Activated CD4-positive, CD25-positive, alpha-beta regulatory T cell treated with anti-CD3 and anti-CD28 coated beads, Interleukin-2, amount 50 U/mL, for 72 hours (primary cell): ENCODE measurements around the gene LRIG2.
"Not testable (repeated sequence)": the region's sequence is repeated elsewhere in the genome, so short reads cannot be mapped to it uniquely, and the experiment has no call there.

Experiments used
- DNase-seq: peaks from one replicate; pipeline ENCODE4 v3.0.0; 2021

Gene LRIG2

DNA sequence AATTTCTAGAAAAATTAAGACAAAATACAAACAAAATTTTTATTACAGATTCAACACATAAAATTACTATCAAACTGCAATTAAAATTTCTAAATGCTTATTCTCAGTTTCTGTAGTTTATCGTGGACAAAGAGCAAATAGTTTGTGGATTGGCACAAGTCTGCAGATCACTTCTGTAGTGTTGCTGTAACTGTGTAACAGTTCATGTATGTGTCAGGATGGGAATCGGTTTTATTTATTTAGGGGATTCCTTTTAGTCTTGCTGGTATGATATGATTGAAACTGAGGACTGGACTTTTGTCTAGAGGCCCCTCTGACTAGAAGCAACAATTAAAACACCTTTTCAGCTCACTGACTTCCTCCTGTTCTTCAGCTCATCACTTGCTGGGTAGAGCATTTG, 60.8 kb downstream of the LRIG2 start:
- DNase-seq: no peak

DNA sequence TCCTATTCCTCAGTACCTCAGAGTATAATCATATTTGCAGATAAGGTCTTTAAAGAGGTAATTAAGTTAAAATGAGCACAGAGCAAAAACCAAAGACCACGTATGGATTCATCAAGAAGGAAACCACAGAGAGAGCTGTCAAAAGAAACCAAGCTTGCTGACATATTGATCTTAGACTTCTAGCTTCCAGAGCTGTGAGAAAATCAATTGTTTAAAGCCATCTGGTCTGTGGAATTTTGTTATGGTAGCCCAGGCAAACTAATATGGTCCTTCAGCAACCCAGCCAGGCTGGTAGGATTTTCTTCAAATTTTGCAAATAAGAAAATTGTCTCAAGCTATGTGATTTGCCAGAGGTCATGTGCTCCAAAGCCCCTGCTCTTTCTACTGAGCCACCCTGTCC, 62.5 kb downstream of the LRIG2 start:
- no peak for DNase-seq

DNA sequence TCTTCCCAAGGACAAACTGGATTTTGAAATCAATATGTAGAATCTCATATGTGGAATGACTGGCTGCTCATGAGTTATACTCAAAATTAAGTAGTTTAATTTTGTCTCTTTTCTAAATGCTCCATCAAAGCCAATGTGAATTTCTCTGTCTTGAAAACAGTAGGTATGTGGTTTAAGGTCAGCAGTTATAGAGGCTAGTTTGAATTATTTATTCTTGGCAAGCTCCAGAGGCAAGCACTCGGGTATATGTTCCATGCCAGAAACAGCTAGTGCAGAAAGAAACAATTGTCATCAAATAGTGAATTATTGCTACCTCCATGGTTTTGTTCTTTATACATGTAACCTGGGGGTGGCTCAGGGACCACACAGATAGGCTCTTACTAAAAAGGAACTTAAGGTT, 63.5 kb downstream of the LRIG2 start:
- no peak for DNase-seq

- no peak for DNase-seq
Measured at GRCh38 chr1:113137563-113137962, 64.6 kb downstream of the LRIG2 start.

DNA sequence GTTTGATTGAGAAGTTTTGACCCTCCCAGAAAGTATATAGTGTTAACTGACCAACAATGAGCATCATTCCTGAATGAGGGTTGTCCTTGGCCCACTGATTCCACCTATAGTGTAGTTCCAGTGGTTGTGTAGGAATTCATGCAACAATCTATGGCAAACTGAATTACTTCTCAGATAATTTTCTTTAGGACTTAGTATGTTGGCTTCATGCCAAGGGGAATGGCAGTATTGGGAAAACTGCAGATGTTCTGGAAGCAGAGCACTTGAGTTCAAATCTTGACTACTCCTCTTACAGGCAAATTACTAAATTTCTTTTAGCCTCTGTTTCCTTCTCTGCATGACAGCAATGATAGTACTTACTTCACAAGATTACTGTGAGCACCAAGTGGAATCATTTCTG, 65.8 kb downstream of the LRIG2 start:
- no peak for DNase-seq

GRCh38 chr1:113140176-113140575, 67.2 kb downstream of the LRIG2 start:
- no peak for DNase-seq

- peak; percentile 36 for DNase-seq
Measured at GRCh38 chr1:113140588-113141446, 67.8 kb downstream of the LRIG2 start.

DNA sequence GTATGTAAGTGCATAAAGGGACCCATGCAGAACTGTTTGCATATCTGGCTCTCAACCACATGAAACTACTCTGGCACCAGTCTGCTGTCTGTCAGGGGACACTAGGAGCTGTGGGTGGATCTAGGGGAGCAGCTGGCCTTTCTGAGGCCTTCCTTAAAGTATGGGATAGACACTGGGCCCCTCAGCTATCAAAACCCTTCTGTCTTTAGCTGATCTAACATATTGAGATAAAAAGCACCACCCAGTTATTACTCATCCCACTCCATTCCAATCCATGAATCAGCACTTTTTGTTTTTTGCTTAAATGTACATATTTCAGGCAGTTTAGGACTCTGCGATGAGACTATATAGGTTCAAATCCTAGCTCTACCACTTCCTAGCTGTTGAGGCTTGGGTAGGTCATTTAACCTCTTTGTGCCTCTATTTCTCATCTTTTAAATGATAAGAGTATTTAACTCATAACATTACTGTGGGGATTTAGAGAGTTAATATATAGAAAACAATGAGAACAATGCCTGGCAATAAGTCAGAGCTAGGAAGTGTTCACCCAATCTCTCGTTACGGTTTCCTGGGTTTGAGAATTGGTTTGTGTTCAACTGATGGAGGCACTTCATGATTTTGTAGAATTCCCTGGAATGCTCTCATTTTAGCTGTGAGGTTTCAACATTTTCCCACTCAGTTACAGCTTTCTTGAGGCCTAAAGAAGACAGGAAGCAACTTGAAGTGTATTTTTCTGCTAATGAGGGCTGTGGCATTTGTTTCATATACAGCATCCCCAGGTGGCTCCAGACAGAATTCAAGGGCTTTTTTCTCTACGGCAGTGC, 68.9 kb downstream of the LRIG2 start:
- DNase-seq: no peak

DNA sequence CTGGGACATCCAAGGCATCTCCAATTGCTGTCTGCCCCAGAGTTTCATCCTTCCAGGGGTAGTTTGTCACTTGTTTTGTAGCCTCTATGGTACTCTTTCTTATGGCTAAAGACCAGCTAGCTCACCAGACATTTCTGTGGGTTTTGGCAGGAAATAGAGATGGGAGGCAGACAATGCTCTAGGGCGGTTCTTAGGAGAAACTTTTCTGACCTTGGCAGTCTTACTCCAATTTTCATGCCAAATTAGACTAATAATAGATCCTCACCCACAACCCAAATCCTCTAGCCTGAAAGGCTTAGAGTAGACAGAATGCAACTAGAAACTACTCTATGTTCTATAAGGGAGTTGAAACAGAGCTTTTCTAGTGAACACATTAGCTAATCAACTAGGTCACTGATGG, 69.8 kb downstream of the LRIG2 start:
- DNase-seq: no peak

DNA sequence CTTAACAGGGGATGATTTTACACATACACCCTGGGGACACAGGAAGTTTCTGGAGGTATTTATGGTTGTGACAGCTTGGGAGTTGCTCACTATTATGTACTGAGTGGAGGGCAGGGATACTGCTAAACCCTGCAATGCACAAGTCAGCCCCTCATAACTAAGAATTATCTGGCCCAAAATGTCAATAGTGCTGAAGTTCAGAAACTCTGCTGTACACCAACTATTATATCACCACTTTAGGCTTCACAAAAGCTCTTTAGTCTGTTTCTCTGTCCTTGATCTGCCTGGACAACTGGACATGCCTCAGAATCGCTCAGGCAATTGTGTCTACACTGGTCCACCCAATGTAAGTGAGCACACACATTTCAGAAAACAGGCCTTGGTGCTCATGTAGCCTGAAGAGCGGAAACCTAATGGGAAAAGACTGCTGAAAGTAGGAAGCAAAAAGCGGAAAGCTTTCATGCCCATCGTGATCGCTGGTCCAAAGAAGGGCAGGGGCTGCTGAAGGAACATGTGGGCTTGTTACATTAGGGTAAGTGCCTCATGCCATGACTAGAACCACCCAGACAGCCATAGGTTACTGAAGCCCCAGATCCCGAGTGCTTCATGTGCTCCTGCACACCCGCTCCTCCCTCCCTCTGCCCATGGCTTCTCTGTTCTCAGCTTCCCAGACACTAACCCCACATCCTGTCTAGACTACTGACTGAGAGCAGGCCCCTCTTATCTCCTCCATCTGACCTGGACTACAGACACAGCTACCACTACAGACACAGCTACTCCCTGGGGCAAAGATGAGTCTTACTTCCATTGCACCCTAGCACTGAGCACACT, 73.5 kb downstream of the LRIG2 start:
- no peak for DNase-seq

GRCh38 chr1:113147073-113147625, 74.2 kb downstream of the LRIG2 start:
- no peak for DNase-seq

GRCh38 chr1:113147826-113148225, 74.8 kb downstream of the LRIG2 start:
- DNase-seq: no peak

DNA sequence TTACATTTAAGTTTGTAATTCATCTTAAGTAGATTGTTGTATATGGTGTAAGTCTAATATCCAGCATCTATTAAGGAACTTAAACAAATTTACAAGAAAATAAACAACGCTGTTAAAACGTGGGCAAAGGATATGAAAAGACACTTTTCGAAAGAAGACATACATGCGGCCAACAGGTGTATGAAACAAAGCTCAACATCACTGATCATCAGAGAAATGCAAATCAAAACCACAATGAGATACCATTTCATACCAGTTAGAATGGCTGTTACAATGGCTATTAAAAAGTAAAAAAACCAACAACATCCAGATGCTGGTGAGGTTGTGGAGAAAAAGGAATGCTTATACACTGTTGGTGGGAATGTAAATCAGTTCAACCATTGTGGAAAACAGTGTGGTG, 77.5 kb downstream of the LRIG2 start:
- DNase-seq: not testable (repeated sequence)

DNA sequence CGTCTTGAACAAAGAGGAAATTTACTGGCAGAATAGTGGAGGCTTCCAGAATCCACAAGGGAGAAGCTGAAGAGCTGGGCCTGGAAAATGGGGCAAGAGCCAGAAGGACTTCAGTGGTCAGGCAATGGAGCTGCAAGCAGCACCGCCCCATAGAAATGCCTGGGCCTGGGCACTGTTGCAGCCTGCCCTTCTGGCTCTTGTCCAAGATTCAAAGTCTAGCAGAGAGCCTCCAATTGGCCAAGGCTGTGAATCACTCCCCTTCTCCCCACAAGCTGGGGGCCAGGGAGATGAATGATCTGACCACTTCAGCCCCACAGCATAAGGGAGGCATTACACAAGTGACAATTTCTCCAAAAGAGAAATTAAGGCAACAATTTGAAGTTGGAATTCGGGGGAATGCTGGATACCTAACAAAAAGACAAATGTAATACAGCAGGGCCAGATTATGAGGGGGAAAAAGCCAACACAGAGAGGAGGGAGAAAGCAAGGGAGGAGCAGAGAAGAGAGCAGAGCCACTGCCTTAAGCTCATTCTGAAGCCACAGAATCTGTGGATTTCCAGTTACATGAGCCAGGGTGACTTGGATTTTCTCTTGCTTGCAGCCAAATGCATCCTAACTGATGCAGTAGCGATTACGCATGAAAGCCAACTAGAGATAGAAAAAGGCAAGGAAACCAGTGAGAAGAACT, 80.3 kb downstream of the LRIG2 start:
- no peak for DNase-seq

GRCh38 chr1:113156368-113156767, 83.4 kb downstream of the LRIG2 start:
- DNase-seq: no peak

- not testable (repeated sequence) for DNase-seq
Measured at GRCh38 chr1:113158743-113159142, 85.7 kb downstream of the LRIG2 start.

GRCh38 chr1:113166473-113166872, 93.5 kb downstream of the LRIG2 start:
- no peak for DNase-seq

GRCh38 chr1:113168946-113169345, 95.9 kb downstream of the LRIG2 start:
- no peak for DNase-seq

DNA sequence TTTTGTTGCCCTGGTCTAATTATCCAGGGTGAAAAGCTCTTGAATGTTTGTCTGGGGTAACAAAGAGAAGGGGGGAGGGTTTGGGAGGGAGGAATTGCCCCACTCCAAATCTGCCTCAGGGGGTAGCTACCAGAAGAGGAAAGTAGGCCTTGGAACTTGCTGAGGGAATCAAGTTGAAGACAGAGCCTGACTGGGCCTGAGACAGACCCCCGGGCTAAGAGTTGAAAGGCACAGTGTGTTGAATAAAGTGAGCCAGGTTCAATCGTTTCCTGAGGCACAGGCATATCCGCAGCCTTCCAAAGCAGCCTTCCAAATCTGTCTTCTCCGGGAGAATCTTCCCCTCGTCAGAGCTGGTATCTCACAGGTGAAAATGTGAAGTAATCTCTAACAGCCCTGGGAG, 96.6 kb downstream of the LRIG2 start:
- DNase-seq: no peak

GRCh38 chr1:113170519-113170918, 97.5 kb downstream of the LRIG2 start:
- no peak for DNase-seq

DNA sequence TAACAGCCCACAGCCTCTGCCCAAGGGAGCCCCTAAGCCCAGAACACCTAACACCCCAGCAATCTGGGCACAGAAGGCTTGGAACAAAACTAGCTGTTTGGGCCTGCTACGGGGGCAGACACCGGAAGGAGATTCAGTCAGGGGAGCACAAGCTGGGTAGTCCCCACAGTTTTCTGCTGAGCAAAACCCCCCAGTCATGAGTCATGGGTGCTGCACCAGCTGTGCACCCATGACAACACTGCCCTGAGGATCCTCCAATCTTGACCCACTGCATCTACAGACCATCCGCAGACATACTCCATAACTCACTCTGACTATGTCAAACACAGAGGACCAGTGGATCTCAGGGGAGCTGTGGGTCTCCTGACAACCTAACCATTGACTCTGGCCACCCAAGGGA, 105.1 kb downstream of the LRIG2 start:
- no peak for DNase-seq

GRCh38 chr1:113178522-113178921, 105.5 kb downstream of the LRIG2 start:
- DNase-seq: no peak
